ENCODE measurements around the gene HECTD2. TPM values are rescaled to one million over a fixed set of nuclear protein-coding genes. Genes with fewer than 3 reads are reported as not detected.
"Not testable (repeated sequence)": the region's sequence is repeated elsewhere in the genome, so short reads cannot be mapped to it uniquely, and the experiment has no call there.

The HECTD2 gene
- total RNA-seq, 2 experiments from 2014 or later: 0.92 to 1.0 TPM

GRCh38 chr10:91433620-91434019 is 23.5 kb downstream of the HECTD2 start:
- no peak overlapping the region for H3K4me3 Mint-ChIP-seq
- peaks cover 8% of the 10 kb centered on the region for H3K36me3 Mint-ChIP-seq (ENCODE audit: low read depth)
- Histone ChIP-seq H3K4me3 (ENCODE audit: low read length) (no peak overlapping the region), H3K4me1 (ENCODE audit: insufficient read depth, low read length) (no peaks in the 10 kb centered on the region), H3K27ac (ENCODE audit: low read depth in 1 of 2, low read length in 2 of 2) (no peak overlapping the region), H3K9me3 (ENCODE audit: control insufficient read depth in 1 of 2, insufficient read depth in 1 of 2, low read length in 2 of 2) (no peaks in the 10 kb centered on the region), H3K27me3 (ENCODE audit: control insufficient read depth in 1 of 2, insufficient read depth in 2 of 2, low read length in 2 of 2) (no peaks in the 10 kb centered on the region), H3K36me3 (ENCODE audit: insufficient read depth, low read length) (no peaks in the 10 kb centered on the region)
- ChIA-PET POLR2A (no interaction called here), CTCF (no interaction called here)
- ATAC-seq (ENCODE audit: poor library complexity) (no peak), DNase-seq (no peak)
- intact Hi-C loops (cut with DNase I, micrococcal nuclease): no loop called here
- no peaks in the 10 kb centered on the region for H3K9me3 Mint-ChIP-seq
- TF ChIP-seq CTCF (IDR thresholded peaks at IDR 0.05): no peak
- no peak overlapping the region for H3K27ac Mint-ChIP-seq
- H3K4me1 Mint-ChIP-seq (ENCODE audit: low read depth): no peaks in the 10 kb centered on the region
- H3K27me3 Mint-ChIP-seq: no peaks in the 10 kb centered on the region

GRCh38 chr10:91434041-91434440 is 23.9 kb downstream of the HECTD2 start:
- intact Hi-C loops (cut with DNase I, micrococcal nuclease): no loop called here
- H3K9me3 ChIP-seq (ENCODE audit: control insufficient read depth in 1 of 2, insufficient read depth in 1 of 2, low read length in 2 of 2): no peaks in the 10 kb centered on the region
- ATAC-seq (ENCODE audit: poor library complexity) (no peak), DNase-seq (no peak)
- H3K27ac ChIP-seq (ENCODE audit: low read depth in 1 of 2, low read length in 2 of 2): no peak overlapping the region
- H3K4me1 Mint-ChIP-seq (ENCODE audit: low read depth): no peaks in the 10 kb centered on the region
- H3K36me3 Mint-ChIP-seq (ENCODE audit: low read depth): peaks cover 12% of the 10 kb centered on the region
- CTCF ChIA-PET: no interaction called here
- H3K4me1 ChIP-seq (ENCODE audit: insufficient read depth, low read length): no peaks in the 10 kb centered on the region
- no peak overlapping the region for H3K4me3 ChIP-seq (ENCODE audit: low read length)
- H3K27me3 Mint-ChIP-seq: no peaks in the 10 kb centered on the region
- no peaks in the 10 kb centered on the region for H3K36me3 ChIP-seq (ENCODE audit: insufficient read depth, low read length)
- no peaks in the 10 kb centered on the region for H3K27me3 ChIP-seq (ENCODE audit: control insufficient read depth in 1 of 2, insufficient read depth in 2 of 2, low read length in 2 of 2)
- POLR2A ChIA-PET: no interaction called here
- H3K27ac Mint-ChIP-seq: no peak overlapping the region
- H3K4me3 Mint-ChIP-seq: no peak overlapping the region
- no peaks in the 10 kb centered on the region for H3K9me3 Mint-ChIP-seq
- TF ChIP-seq CTCF (IDR thresholded peaks at IDR 0.05): no peak

DNA sequence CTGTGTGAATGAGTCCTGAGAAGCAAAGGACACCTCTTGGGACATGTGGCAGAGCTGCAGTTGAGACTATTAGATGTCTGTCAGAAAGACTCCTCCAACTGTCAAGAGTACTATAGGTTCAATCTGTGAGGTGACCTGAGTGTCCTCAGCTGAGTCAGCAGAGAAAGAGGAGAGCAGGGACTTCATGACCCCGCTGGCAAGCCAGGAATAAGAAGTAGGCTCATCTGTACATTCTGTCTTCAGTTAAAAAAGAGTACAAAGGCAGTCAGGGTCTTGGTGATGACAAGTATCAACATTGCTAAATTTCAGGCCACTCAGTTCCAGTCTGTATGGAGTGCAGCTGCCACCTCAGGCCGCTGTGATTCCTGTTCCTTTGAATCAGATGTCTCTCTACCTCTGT is 25.1 kb downstream of the HECTD2 start:
- intact Hi-C loops (cut with DNase I, micrococcal nuclease): no loop called here
- no peak overlapping the region for H3K4me3 Mint-ChIP-seq
- no peak overlapping the region for H3K4me3 ChIP-seq (ENCODE audit: low read length)
- no peaks in the 10 kb centered on the region for H3K27me3 Mint-ChIP-seq
- no peaks in the 10 kb centered on the region for H3K4me1 Mint-ChIP-seq (ENCODE audit: low read depth)
- no peak overlapping the region for H3K27ac ChIP-seq (ENCODE audit: low read depth in 1 of 2, low read length in 2 of 2)
- no peak for DNase-seq
- ChIA-PET POLR2A (no interaction called here), CTCF (no interaction called here)
- H3K36me3 ChIP-seq (ENCODE audit: insufficient read depth, low read length): no peaks in the 10 kb centered on the region
- H3K9me3 ChIP-seq (ENCODE audit: control insufficient read depth in 1 of 2, insufficient read depth in 1 of 2, low read length in 2 of 2): no peaks in the 10 kb centered on the region
- TF ChIP-seq CTCF (IDR thresholded peaks at IDR 0.05): no peak
- no peaks in the 10 kb centered on the region for H3K4me1 ChIP-seq (ENCODE audit: insufficient read depth, low read length)
- H3K27me3 ChIP-seq (ENCODE audit: control insufficient read depth in 1 of 2, insufficient read depth in 2 of 2, low read length in 2 of 2): no peaks in the 10 kb centered on the region
- H3K36me3 Mint-ChIP-seq (ENCODE audit: low read depth): peaks cover 24% of the 10 kb centered on the region
- H3K9me3 Mint-ChIP-seq: peaks cover 4% of the 10 kb centered on the region
- no peak overlapping the region for H3K27ac Mint-ChIP-seq
- ATAC-seq (ENCODE audit: poor library complexity): no peak

GRCh38 chr10:91438228-91438627 is 28.1 kb downstream of the HECTD2 start:
- H3K4me3 Mint-ChIP-seq; H3K4me1 ChIP-seq (ENCODE audit: insufficient read depth, low read length); H3K27me3 Mint-ChIP-seq; H3K9me3 ChIP-seq (ENCODE audit: control insufficient read depth in 1 of 2, insufficient read depth in 1 of 2, low read length in 2 of 2); H3K36me3 ChIP-seq (ENCODE audit: insufficient read depth, low read length); H3K27ac ChIP-seq (ENCODE audit: low read depth in 1 of 2, low read length in 2 of 2); H3K27me3 ChIP-seq (ENCODE audit: control insufficient read depth in 1 of 2, insufficient read depth in 2 of 2, low read length in 2 of 2); H3K4me3 ChIP-seq (ENCODE audit: low read length); H3K27ac Mint-ChIP-seq; intact Hi-C loops (cut with DNase I, micrococcal nuclease); H3K4me1 Mint-ChIP-seq (ENCODE audit: low read depth); ATAC-seq (ENCODE audit: poor library complexity); DNase-seq; POLR2A ChIA-PET; CTCF ChIA-PET; H3K9me3 Mint-ChIP-seq: not testable (repeated sequence)
- peaks cover 25% of the 10 kb centered on the region for H3K36me3 Mint-ChIP-seq (ENCODE audit: low read depth)

Data from CD4-positive, alpha-beta T cell (primary cell).